Neural cell (in vitro differentiated cells): Measurements from ENCODE around the gene SPTB. TPM values are rescaled to one million over a fixed set of nuclear protein-coding genes. Genes with fewer than 3 reads are reported as not detected.

ENCODE experiments used
- H2AFZ ChIP-seq: fragments of 200-600, 300-800 bp; sonication (generic), shearing (Covaris generic); 2 replicates; pipeline ENCODE4 v1.6.0; 2014; ENCODE audit warnings: low read depth, mild to moderate bottlenecking, antibody characterized with exemption, low read length, moderate library complexity
- H3F3A ChIP-seq: fragments of 200-600 bp; shearing (Covaris generic); 2 replicates; pipeline ENCODE4 v1.6.1; 2016; ENCODE audit warnings: mild to moderate bottlenecking, moderate library complexity, mixed read lengths, antibody characterized with exemption, low read length; ENCODE audit not compliant: insufficient read depth, poor library complexity, severe bottlenecking
- H3K27ac ChIP-seq: fragments of 200-600, 300-800 bp; sonication (generic), shearing (Covaris generic); 2 replicates; pipeline ENCODE4 v1.5.1; 2014; ENCODE audit warnings: mild to moderate bottlenecking, low read length, moderate library complexity
- H3K27me3 ChIP-seq: fragments of 300-800, 200-600 bp; sonication (generic), shearing (Covaris generic); 2 replicates; pipeline ENCODE4 v1.6.0; 2014; ENCODE audit warnings: mild to moderate bottlenecking, low read depth, low read length, moderate library complexity; ENCODE audit not compliant: insufficient read depth
- H3K36me3 ChIP-seq: fragments of 300-800, 200-600 bp; sonication (generic), shearing (Covaris generic); 2 replicates; pipeline ENCODE4 v1.5.1; 2014; ENCODE audit warnings: mild to moderate bottlenecking, antibody characterized with exemption, low read length, moderate library complexity; ENCODE audit not compliant: insufficient read depth
- H3K4me2 ChIP-seq: fragments of 300-800, 200-600 bp; sonication (generic), shearing (Covaris generic); 2 replicates; pipeline ENCODE4 v1.6.0; 2014; ENCODE audit warnings: mild to moderate bottlenecking, low read length
- H3K4me3 ChIP-seq: fragments of 300-800, 200-600 bp; sonication (generic), shearing (Covaris generic); 2 replicates; pipeline ENCODE4 v1.5.1; 2014; ENCODE audit warnings: mild to moderate bottlenecking, low read length, moderate library complexity
- H3K79me2 ChIP-seq: fragments of 200-600 bp; shearing (Covaris generic); replicated peaks from 2 replicates; pipeline ENCODE4 v1.6.0; 2014; ENCODE audit warnings: mild to moderate bottlenecking, low read length, moderate library complexity; ENCODE audit not compliant: insufficient read depth
- H3K9ac ChIP-seq: fragments of 300-800, 200-600 bp; sonication (generic), shearing (Covaris generic); 2 replicates; pipeline ENCODE4 v1.6.1; 2016; ENCODE audit warnings: mild to moderate bottlenecking, low read length, mixed read lengths
- H3K9me2 ChIP-seq: fragments of 200-600 bp; shearing (Covaris generic); 2 replicates; pipeline ENCODE4 v1.6.1; 2016; ENCODE audit warnings: mild to moderate bottlenecking, low read length, mixed read lengths; ENCODE audit not compliant: insufficient read depth
- H3K9me3 ChIP-seq: fragments of 200-600, 300-800 bp; sonication (generic), shearing (Covaris generic); 2 replicates; pipeline ENCODE4 v1.6.1; 2016; ENCODE audit warnings: mild to moderate bottlenecking, mixed run types, low read length, moderate library complexity, mixed read lengths
- H4K20me1 ChIP-seq: fragments of 200-600 bp; shearing (Covaris generic); 2 replicates; pipeline ENCODE4 v1.6.1; 2016; ENCODE audit warnings: mild to moderate bottlenecking, mixed run types; ENCODE audit not compliant: insufficient read depth
- CTCF ChIP-seq: fragments of 450-650 bp; IDR thresholded peaks from 2 replicates; pipeline ENCODE4 v1.5.1; 2014; ENCODE audit warnings: antibody characterized with exemption, mild to moderate bottlenecking, moderate library complexity; ENCODE audit not compliant: poor library complexity, severe bottlenecking
- EP300 ChIP-seq: fragments of 450-650 bp; conservative IDR thresholded peaks from 2 replicates; pipeline ENCODE4 v1.6.1; 2014; ENCODE audit warnings: antibody characterized with exemption, mild to moderate bottlenecking, moderate library complexity; ENCODE audit not compliant: poor library complexity, severe bottlenecking
- MXI1 ChIP-seq: fragments of 450-650 bp; conservative IDR thresholded peaks from 2 replicates; pipeline ENCODE4 v1.6.1; 2014; ENCODE audit warnings: antibody characterized with exemption, mild to moderate bottlenecking; ENCODE audit not compliant: poor library complexity, severe bottlenecking
- POLR2AphosphoS5 ChIP-seq: IDR thresholded peaks from 2 replicates; pipeline ENCODE4 v1.6.1; 2012
- RAD21 ChIP-seq: fragments of 450-650 bp; conservative IDR thresholded peaks from 2 replicates; pipeline ENCODE4 v1.6.1; 2014; ENCODE audit warnings: antibody characterized with exemption, mild to moderate bottlenecking, moderate library complexity
- polyA plus RNA-seq: library from polyadenylated mRNA; depleted of rRNA; stranded (reverse); fragments of >200 nt; gene quantifications from 2 replicates; pipeline ENCODE4 v1.2.3, GENCODE V29; 2014

The SPTB gene
- polyA plus RNA-seq, 1 donor from 2014 or later = 1.9 TPM

GRCh38 chr14:64770751-64771150 is 109.0 kb downstream of the SPTB start:
- no peaks in the 10 kb centered on the region for H3F3A ChIP-seq

GRCh38 chr14:64769096-64770020 is 110.3 kb downstream of the SPTB start:
- no peaks in the 10 kb centered on the region for H3K79me2 ChIP-seq
- H3K4me3 ChIP-seq = no peak overlapping the region
- H3K9ac ChIP-seq = no peak overlapping the region
- H3K9me3 ChIP-seq = no peaks in the 10 kb centered on the region
- H2AFZ ChIP-seq = no peak overlapping the region
- H3F3A ChIP-seq = no peaks in the 10 kb centered on the region
- no peaks in the 10 kb centered on the region for H3K9me2 ChIP-seq
- no peak for TF ChIP-seq EP300
- H3K36me3 ChIP-seq = no peaks in the 10 kb centered on the region
- no peak overlapping the region for H3K4me2 ChIP-seq
- no peak overlapping the region for H3K27ac ChIP-seq
- no peaks in the 10 kb centered on the region for H4K20me1 ChIP-seq
- no peaks in the 10 kb centered on the region for H3K27me3 ChIP-seq

More at GRCh38 chr14:64770751-64771150, 109.0 kb downstream of the SPTB start:
- Histone ChIP-seq H3K36me3 (no peaks in the 10 kb centered on the region), H3K9me3 (no peaks in the 10 kb centered on the region), H3K4me3 (no peak overlapping the region), H3K79me2 (no peaks in the 10 kb centered on the region), H3K27ac (no peak overlapping the region), H3K4me2 (no peak overlapping the region), H2AFZ (no peak overlapping the region), H3K9me2 (no peaks in the 10 kb centered on the region), H3K27me3 (no peaks in the 10 kb centered on the region), H4K20me1 (no peaks in the 10 kb centered on the region), H3K9ac (no peak overlapping the region)
- no peak for TF ChIP-seq RAD21

GRCh38 chr14:64768401-64769095 is 111.2 kb downstream of the SPTB start:
- H2AFZ ChIP-seq = no peak overlapping the region
- H3K27me3 ChIP-seq = no peaks in the 10 kb centered on the region
- H3K9me2 ChIP-seq = no peaks in the 10 kb centered on the region
- no peaks in the 10 kb centered on the region for H3K36me3 ChIP-seq
- H4K20me1 ChIP-seq = no peaks in the 10 kb centered on the region
- no peak overlapping the region for H3K4me2 ChIP-seq
- no peaks in the 10 kb centered on the region for H3K79me2 ChIP-seq
- no peaks in the 10 kb centered on the region for H3F3A ChIP-seq
- no peak for TF ChIP-seq RAD21
- H3K4me3 ChIP-seq = no peak overlapping the region
- H3K9me3 ChIP-seq = no peaks in the 10 kb centered on the region
- H3K27ac ChIP-seq = no peak overlapping the region
- H3K9ac ChIP-seq = no peak overlapping the region

- no peaks in the 10 kb centered on the region for H3K27me3 ChIP-seq
- H3K4me3 ChIP-seq = no peak overlapping the region
- no peak overlapping the region for H3K27ac ChIP-seq
- no peaks in the 10 kb centered on the region for H3K9me3 ChIP-seq
- no peak overlapping the region for H2AFZ ChIP-seq
- H3K36me3 ChIP-seq = no peaks in the 10 kb centered on the region
- H3K4me2 ChIP-seq = no peak overlapping the region
- no peaks in the 10 kb centered on the region for H3K9me2 ChIP-seq
- H3K9ac ChIP-seq = no peak overlapping the region
- H4K20me1 ChIP-seq = no peaks in the 10 kb centered on the region
- H3F3A ChIP-seq = no peaks in the 10 kb centered on the region
- TF ChIP-seq CTCF (no peak), POLR2AphosphoS5 (no peak), RAD21 (no peak), MXI1 (no peak)
- no peaks in the 10 kb centered on the region for H3K79me2 ChIP-seq
Observed at GRCh38 chr14:64767215-64767964, 112.3 kb downstream of the SPTB start.
